Astrocyte of the cerebellum (primary cell): Measurements from ENCODE around the gene CGRRF1.

Experiments used
- DNase-seq: peaks from one replicate; pipeline ENCODE4 v3.0.0-alpha.2; 2011; ENCODE audit warnings: low read depth
- H3K4me3 ChIP-seq: 2 replicates; pipeline ENCODE4 v1.5.1; 2011; ENCODE audit warnings: mild to moderate bottlenecking, low read depth, low read length, moderate library complexity
- in situ Hi-C: cut with HindIII; loops from 2 replicates; pipeline ENCODE4 v1.10.0; 2017; ENCODE audit warnings: low sequenced_read_pairs
- TF ChIP-seq, protein P1 (sequence below): IDR thresholded peaks from 2 replicates; pipeline ENCODE4 v1.5.1; 2012; ENCODE audit warnings: low read length, low read depth, moderate library complexity, mild to moderate bottlenecking; ENCODE audit errors: missing control alignments

The CGRRF1 gene

DNA sequence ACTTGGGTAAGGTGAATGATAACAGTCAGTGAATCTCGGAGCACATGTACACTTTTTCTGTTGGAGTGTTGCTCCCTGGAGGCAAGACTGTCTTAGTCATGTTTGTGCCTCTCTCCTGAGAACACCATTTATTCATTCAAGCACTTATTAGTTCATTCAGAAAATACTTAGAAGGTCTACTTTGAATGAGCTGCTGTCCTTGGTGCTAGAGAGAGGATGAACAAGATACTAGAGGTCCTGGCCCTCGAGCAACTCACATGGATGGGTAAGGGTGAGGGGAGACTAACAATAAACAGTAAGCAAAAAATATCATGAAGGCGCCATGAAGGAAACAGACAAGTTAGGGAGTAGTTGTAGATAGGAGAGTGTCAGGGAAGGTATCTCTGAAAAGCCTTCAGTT is 40.2 kb downstream of the CGRRF1 start:
- DNase-seq, result no peak
- in situ Hi-C loops, result no loop called here
- TF ChIP-seq, protein P1, sequence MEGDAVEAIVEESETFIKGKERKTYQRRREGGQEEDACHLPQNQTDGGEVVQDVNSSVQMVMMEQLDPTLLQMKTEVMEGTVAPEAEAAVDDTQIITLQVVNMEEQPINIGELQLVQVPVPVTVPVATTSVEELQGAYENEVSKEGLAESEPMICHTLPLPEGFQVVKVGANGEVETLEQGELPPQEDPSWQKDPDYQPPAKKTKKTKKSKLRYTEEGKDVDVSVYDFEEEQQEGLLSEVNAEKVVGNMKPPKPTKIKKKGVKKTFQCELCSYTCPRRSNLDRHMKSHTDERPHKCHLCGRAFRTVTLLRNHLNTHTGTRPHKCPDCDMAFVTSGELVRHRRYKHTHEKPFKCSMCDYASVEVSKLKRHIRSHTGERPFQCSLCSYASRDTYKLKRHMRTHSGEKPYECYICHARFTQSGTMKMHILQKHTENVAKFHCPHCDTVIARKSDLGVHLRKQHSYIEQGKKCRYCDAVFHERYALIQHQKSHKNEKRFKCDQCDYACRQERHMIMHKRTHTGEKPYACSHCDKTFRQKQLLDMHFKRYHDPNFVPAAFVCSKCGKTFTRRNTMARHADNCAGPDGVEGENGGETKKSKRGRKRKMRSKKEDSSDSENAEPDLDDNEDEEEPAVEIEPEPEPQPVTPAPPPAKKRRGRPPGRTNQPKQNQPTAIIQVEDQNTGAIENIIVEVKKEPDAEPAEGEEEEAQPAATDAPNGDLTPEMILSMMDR, result no peak
- no peak overlapping the region for H3K4me3 ChIP-seq

DNA sequence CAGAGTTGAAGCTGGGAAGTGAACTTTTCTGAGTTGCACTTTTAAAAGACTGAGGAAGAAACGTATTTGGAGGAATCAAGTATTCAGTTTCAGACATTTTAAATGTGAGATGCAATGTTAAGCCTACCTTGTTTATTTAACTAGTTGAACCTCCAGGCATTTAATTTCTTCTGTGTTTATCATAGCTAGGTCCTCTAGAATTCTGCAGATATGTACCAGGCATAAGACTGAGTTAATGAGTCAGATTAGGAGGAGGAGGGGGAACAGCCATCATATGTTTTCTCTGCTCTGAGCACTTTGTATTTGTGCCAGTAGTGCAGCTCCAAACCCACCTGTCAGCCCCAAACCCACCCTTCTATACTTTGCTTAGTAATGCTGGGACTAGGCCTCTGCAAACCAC is 40.8 kb downstream of the CGRRF1 start:
- H3K4me3 ChIP-seq, result no peak overlapping the region
- TF ChIP-seq, protein P1, result no peak
- in situ Hi-C loops, result no loop called here
- no peak for DNase-seq

DNA sequence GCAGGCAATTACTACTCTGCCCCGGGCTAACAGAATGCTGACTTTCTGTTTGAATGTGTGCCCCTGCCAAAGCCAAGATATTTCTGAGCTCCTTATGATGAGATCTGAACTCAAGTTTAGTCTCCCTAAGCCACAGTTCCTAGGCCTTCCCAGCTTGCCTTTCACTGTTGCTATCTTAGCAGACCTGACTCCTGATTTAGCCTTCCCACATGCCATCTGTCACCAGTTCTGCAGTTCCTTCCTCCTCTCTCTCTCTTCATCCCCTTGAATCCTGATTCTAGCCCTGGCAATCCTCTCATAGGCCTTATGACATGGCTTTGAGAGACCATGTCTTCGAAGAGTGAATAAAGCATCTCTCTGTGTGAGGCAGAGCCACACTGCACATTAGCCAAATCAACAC is 44.7 kb downstream of the CGRRF1 start:
- no peak for DNase-seq
- H3K4me3 ChIP-seq, result no peak overlapping the region
- in situ Hi-C loops, result no loop called here
- TF ChIP-seq, protein P1, result no peak

DNA sequence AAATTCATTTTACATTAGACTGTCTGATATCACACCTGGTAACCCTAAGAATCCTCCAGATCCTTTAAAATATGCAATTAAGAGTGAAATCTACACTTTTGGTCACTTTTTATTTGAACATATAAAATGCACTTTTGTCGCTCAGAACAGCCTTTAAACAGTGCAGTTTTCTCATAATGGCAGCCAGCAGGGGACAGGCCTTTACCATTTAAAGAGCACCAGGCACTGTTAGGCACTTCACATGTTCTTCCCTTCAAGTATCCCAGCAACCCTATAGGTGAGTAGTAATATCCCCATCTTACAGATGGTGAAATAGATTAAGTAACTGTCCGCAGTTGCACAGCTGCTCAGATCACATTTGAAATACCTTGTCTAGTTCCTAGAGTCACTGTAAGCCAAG is 45.9 kb downstream of the CGRRF1 start:
- H3K4me3 ChIP-seq, result no peak overlapping the region
- TF ChIP-seq, protein P1, result peak; percentile 19
- DNase-seq, result no peak
- in situ Hi-C loops, result no loop called here

DNA sequence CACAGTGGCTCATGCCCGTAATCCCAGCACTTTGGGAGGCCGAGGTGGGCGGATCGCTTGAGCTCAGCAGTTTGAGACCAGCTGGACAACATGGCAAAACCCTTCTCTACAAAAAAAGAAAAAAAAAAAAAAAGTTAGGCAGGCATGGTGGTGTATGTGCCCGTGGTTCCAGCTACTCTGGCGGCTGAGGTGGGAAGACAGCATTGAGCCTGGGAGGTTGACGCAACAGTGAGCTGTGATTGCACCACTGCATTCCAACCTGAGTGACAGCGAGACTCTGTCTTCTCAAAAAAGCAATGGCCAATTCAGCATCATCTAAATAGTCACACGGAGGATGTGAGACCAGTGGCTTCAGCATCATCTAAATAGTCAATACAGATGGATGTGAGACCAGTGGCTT is 46.8 kb downstream of the CGRRF1 start:
- in situ Hi-C loops, result no loop called here
- no peak for DNase-seq
- no peak overlapping the region for H3K4me3 ChIP-seq
- TF ChIP-seq, protein P1, result no peak

DNA sequence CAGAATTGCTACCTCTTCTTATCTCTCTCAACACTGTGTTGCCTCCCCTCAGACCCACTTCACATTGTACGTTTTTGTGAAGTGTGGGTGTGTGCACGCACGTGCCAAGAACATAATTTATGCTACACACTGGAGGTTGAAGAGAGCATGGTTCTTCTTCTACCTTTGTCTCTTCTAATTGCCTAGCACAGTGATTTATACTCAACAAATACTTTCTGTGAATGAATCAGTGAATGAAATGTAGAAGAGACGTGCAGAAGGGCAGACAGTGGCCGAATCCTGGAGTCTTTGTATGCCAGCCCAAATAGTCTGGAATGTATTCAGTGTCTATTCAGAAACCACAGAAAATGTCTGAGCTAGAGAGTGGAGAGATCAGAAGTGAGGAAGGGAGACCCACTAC is 52.6 kb downstream of the CGRRF1 start:
- no peak overlapping the region for H3K4me3 ChIP-seq
- TF ChIP-seq, protein P1, result no peak
- no peak for DNase-seq
- in situ Hi-C loops, result no loop called here

DNA sequence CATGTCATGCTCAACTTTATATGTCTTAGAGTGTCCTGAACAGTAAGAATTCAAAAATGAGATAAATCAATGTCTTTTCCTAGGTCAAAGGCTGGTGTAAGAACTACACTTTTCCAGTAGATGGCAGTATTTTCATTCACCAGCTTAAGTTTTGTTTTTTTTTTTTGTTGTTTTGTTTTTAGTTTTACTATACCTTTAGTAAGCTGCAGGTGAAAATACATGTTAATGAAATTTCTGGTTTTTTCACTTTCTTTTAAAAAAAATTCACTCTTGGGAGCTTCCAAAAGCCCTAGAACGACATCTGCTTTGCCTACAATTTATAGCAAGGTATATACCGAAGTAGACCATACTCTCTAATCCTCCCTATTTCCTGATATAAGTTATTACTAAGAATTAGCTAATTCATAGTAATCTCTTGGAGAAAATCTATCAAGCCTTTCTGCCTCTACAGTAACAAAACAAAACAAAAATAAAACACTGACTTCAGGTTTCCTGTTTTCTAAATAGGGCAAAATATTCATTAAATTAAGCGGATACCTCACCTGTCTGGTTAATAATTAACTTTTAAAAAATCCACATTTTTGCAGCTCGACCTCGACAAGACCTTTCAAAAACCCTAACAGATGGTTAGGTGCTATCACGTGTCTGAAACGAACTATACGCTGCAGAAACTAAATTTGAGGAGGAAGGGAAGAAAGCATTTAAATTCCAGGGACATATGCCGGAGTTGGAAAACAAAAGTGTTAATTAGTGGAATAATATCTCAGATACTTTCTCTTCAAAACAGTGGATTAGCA is 54.6 kb downstream of the CGRRF1 start:
- H3K4me3 ChIP-seq, result peak overlapping the region; percentile 74
- TF ChIP-seq, protein P1, result peak; percentile 52
- DNase-seq, result peak; percentile 39
- in situ Hi-C loops, result no loop called here
